Adrenal gland (tissue), 12 donors: ENCODE data around the gene FPR2. TPM values are rescaled to one million over a fixed set of nuclear protein-coding genes. Genes with fewer than 3 reads are reported as not detected.

Experiments used
- DNase-seq, 7 donors: peaks; one replicate each; pipeline ENCODE4 v3.0.0-alpha.2; 2019 to 2020
- H3K27ac ChIP-seq, 5 donors: fragments of 200-600 bp; sonication (generic) in 4 of 5; 1 replicate in 3 of 5; 2 replicates in 2 of 5; pipeline versions ENCODE4 v1.5.1 to v1.8.0; 2016 to 2020; ENCODE audit warnings: mild to moderate bottlenecking in 1 of 5
- H3K27me3 ChIP-seq: fragments of 200-600 bp; 2 replicates; pipeline ENCODE4 v1.8.0; 2021
- H3K36me3 ChIP-seq, 2 donors: fragments of 200-600 bp; replicated peaks in 1 of 2; 1 replicate in 1 of 2; 2 replicates in 1 of 2; pipeline versions ENCODE4 v1.5.1 to v1.8.0; 2018 to 2022
- H3K4me1 ChIP-seq, 2 donors: fragments of 200-600 bp; replicated peaks in 1 of 2; 1 replicate in 1 of 2; 2 replicates in 1 of 2; pipeline versions ENCODE4 v1.5.1 to v1.8.0; 2018 to 2021
- H3K4me3 ChIP-seq, 4 donors: fragments of 200-600 bp; sonication (generic) in 3 of 4; one replicate each; pipeline ENCODE4 v1.5.1; 2016 to 2018
- H3K9me3 ChIP-seq, 3 donors: fragments of 200-600 bp; sonication (generic) in 1 of 3; replicated peaks in 1 of 3; 1 replicate in 2 of 3; 2 replicates in 1 of 3; pipeline versions ENCODE4 v1.5.1 to v1.8.0; 2016 to 2021
- CTCF ChIP-seq, 6 experiments: fragments of 450-650 bp in 4 of 6; fragments of 200-600 bp in 2 of 6; sonication (generic) in 1 of 6; IDR thresholded peaks; 1 replicate in 5 of 6; 2 replicates in 1 of 6; pipeline versions ENCODE4 v1.5.1 to v1.8.0; 2016 to 2021; ENCODE audit warnings: antibody characterized with exemption in 6 of 6, mild to moderate bottlenecking in 2 of 6, moderate library complexity in 1 of 6
- POLR2A ChIP-seq, 2 donors: fragments of 450-650 bp; IDR thresholded peaks; one replicate each; pipeline ENCODE4 v1.6.1; 2017; ENCODE audit warnings: antibody characterized with exemption in 2 of 2, mild to moderate bottlenecking in 2 of 2, moderate library complexity in 1 of 2
- WGBS, 4 donors: extraction: QIAGEN DNeasy Blood & Tissue Kit in 2 of 4; methylation state at CpG; one replicate each; pipeline versions ENCODE4 v1.1.5 to v1.1.7; 2013 to 2017; 5-methylcytosine and 5-hydroxymethylcytosine counted together
- intact Hi-C, 2 donors: fragments of 100-400 bp; cut with DNase I; formaldehyde crosslinking; loops; one replicate each; pipeline versions ENCODE4 v1.14.1 to v1.15.0; 2022 to 2023
- polyA plus RNA-seq, 3 donors: library from polyadenylated mRNA; stranded (reverse); fragments of 200-250 nt in 2 of 3; fragments of 350-450 nt in 1 of 3; fragmentation: Illumina TruSeq in 1 of 3; extraction: RNeasy Lipid Tissue Mini Kit (QIAGEN cat#74804) in 1 of 3; gene quantifications; one replicate each; pipeline ENCODE4 v1.2.3, GENCODE V29; 2013 to 2014
- total RNA-seq, 9 donors: library from RNA; depleted of rRNA in 4 of 9; stranded (reverse); fragments of >200 nt in 4 of 9; fragments of 120-200 nt in 1 of 9; fragmentation: NEBNext Ultra II Directional in 1 of 9; extraction: Animal tissue kit (Norgen Biotek cat#: 25700) in 1 of 9; gene quantifications; one replicate each; pipeline versions ENCODE4 v1.1.0 to v1.2.4, GENCODE V29; 2013 to 2023
- donor health status: healthy with polysubstance abuse.
- donor health status: Bipolar disorder and iron deficiency.
- donor health status: DM: yes; HTN: yes; CAD: no.
- donor health status: DM: no; HTN: no; CAD: no.
- donor health status: DM: no; HTN: no; CAD: no.
- donor health status: DM: yes; HTN: yes; CAD: no.

FPR2 gene
- total and polyA plus RNA-seq, 12 donors, result 0.24 to 5.5 (median 1.9) TPM; not detected in 1

GRCh38 chr19:51754770-51755169 lies 6.2 kb upstream of the FPR2 start:
- H3K4me1 ChIP-seq, result no peaks in the 10 kb centered on the region
- intact Hi-C loops, result no loop called here
- no peaks in the 10 kb centered on the region for H3K9me3 ChIP-seq
- 77 to 88% (median 83%) methylated on average over 4 of the region's 4 CpGs for WGBS, 4 donors
- peak overlapping the region in 2 of 5 donors; percentile 44 to 50 for H3K27ac ChIP-seq
- no peak for DNase-seq
- TF ChIP-seq POLR2A (IDR thresholded peaks at IDR 0.05) (no peak), CTCF (IDR thresholded peaks at IDR 0.05) (no peak)
- H3K4me3 ChIP-seq, result no peak overlapping the region
- H3K27me3 ChIP-seq, result no peaks in the 10 kb centered on the region
- no peaks in the 10 kb centered on the region for H3K36me3 ChIP-seq

- Histone ChIP-seq H3K4me1 (no peaks in the 10 kb centered on the region), H3K27me3 (no peaks in the 10 kb centered on the region), H3K27ac (no peak overlapping the region), H3K9me3 (no peaks in the 10 kb centered on the region), H3K36me3 (no peaks in the 10 kb centered on the region), H3K4me3 (no peak overlapping the region)
- DNase-seq, result no peak
- no peak for TF ChIP-seq CTCF (IDR thresholded peaks at IDR 0.05)
- TF ChIP-seq POLR2A (IDR thresholded peaks at IDR 0.05), result no peak
- intact Hi-C loops, result no loop called here
- 76 to 87% (median 83%) methylated on average over 7 of the region's 7 CpGs for WGBS, 4 donors
Observed at GRCh38 chr19:51755571-51755970, 5.4 kb upstream of the FPR2 start.

GRCh38 chr19:51761696-51762095 lies 716 bp downstream of the FPR2 start:
- intact Hi-C loops, result no loop called here
- H3K4me1 ChIP-seq, result no peaks in the 10 kb centered on the region
- WGBS, 4 donors, result 75 to 84% (median 82%) methylated on average over 7 of the region's 7 CpGs
- H3K36me3 ChIP-seq, result no peaks in the 10 kb centered on the region
- no peaks in the 10 kb centered on the region for H3K9me3 ChIP-seq
- H3K4me3 ChIP-seq, result no peak overlapping the region
- TF ChIP-seq POLR2A (IDR thresholded peaks at IDR 0.05) (no peak), CTCF (IDR thresholded peaks at IDR 0.05) (no peak)
- no peak for DNase-seq
- no peaks in the 10 kb centered on the region for H3K27me3 ChIP-seq
- no peak overlapping the region for H3K27ac ChIP-seq

GRCh38 chr19:51765086-51765485 lies 4.1 kb downstream of the FPR2 start:
- Histone ChIP-seq H3K36me3 (no peaks in the 10 kb centered on the region), H3K27me3 (peaks cover 4% of the 10 kb centered on the region), H3K4me3 (no peak overlapping the region), H3K9me3 (no peaks in the 10 kb centered on the region), H3K27ac (no peak overlapping the region), H3K4me1 (no peaks in the 10 kb centered on the region)
- 46 to 53% (median 49%) methylated on average over 5 of the region's 5 CpGs for WGBS, 4 donors
- intact Hi-C loops, result no loop called here
- DNase-seq, result no peak
- TF ChIP-seq POLR2A (IDR thresholded peaks at IDR 0.05), result no peak
- no peak for TF ChIP-seq CTCF (IDR thresholded peaks at IDR 0.05)
